ENCODE data around the gene DZIP3. TPM values are rescaled to one million over a fixed set of nuclear protein-coding genes. Genes with fewer than 3 reads are reported as not detected.

DZIP3 gene
- total and polyA plus RNA-seq, 2 of the 13 experiments (the other 11 are each of a cell fraction or from before 2014, with no cell fraction given), result 11.3 to 17.3 TPM

- Histone ChIP-seq H3K4me3 (replicated peaks in 1 of 3; ENCODE audit: insufficient read depth in 1 of 3, low read depth in 2 of 3, low read length in 3 of 3) (no peak overlapping the region), H3K27ac (ENCODE audit: extremely low read length, insufficient read depth, low read length) (no peak overlapping the region), H3K36me3 (replicated peaks in 1 of 2; ENCODE audit: control insufficient read depth in 1 of 2, insufficient read depth in 2 of 2, low read length in 2 of 2) (no peaks in the 10 kb centered on the region), H4K20me1 (ENCODE audit: insufficient read depth, low read length) (no peaks in the 10 kb centered on the region), H3K9me3 (ENCODE audit: low read length) (no peaks in the 10 kb centered on the region), H2AFZ (ENCODE audit: low read length) (no peak overlapping the region), H3K4me2 (ENCODE audit: low read depth, low read length) (no peak overlapping the region), H3K4me1 (ENCODE audit: insufficient read depth, low read length) (no peaks in the 10 kb centered on the region), H3K79me2 (ENCODE audit: insufficient read depth, low read length) (no peaks in the 10 kb centered on the region), H3K9ac (ENCODE audit: insufficient read depth, low read depth, low read length) (no peak overlapping the region), H3K27me3 (ENCODE audit: control insufficient read depth in 1 of 2, insufficient read depth in 2 of 2, low read length in 2 of 2) (no peaks in the 10 kb centered on the region)
- ATAC-seq, result no peak
- DNase-seq (ENCODE audit: low spot score), result no peak
- 100% methylated on average over 1 of the region's 1 CpG for WGBS (ENCODE audit: low lambda C conversion rate)
- BruUV-seq (replicated peaks), result no TSS peak
- no peak for FAIRE-seq
- CTCF ChIA-PET (ENCODE audit: low intra/inter-chr PET ratio, low total read pairs), result no interaction called here
- in situ Hi-C loops (cut with HindIII; ENCODE audit: extremely low pct_ligation_motif_present, low pct_unique_long_range_greater_than_20kb) (loop anchor here (10.0 kb wide), 1 partner anchor 221 kb away; no protein-coding TSS in a partner anchor), intact Hi-C loops (cut with micrococcal nuclease; ENCODE audit: unreplicated experiment) (loop anchor here (5.0 kb wide), 1 partner anchor 153 kb away; no protein-coding TSS in a partner anchor)
- POLR2A ChIA-PET, result no interaction called here
- no peak for TF ChIP-seq SNAPC2 (CRISPR knock-in tag; IDR thresholded peaks at IDR 0.05)
- no peak for TF ChIP-seq ZNF747 (CRISPR knock-in tag; IDR thresholded peaks at IDR 0.05; ENCODE audit: borderline replicate concordance)
These were observed 74.7 kb downstream of the DZIP3 start for GRCh38 chr3:108664266-108664665.

DNA sequence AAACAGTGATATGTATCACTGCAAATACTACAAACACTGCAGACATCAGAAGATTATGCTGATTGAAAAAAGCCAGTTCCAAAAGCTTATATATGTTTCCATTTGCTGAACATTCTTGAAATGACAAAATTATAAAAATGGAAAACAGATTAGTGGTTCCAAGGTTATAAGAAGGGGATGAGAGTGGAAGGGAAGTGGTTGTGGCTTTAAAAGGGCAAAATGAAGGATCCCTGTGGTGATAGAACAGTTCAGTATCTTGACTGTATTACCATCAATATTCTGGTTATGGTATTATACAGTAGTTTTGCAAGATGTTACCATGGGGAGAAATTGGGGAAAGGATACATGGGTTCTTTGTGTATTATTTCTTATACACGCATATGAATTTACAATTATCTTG lies 77.8 kb downstream of the DZIP3 start:
- Histone ChIP-seq H3K4me3 (replicated peaks in 1 of 3; ENCODE audit: insufficient read depth in 1 of 3, low read depth in 2 of 3, low read length in 3 of 3) (no peak overlapping the region), H3K4me1 (ENCODE audit: insufficient read depth, low read length) (no peaks in the 10 kb centered on the region), H3K27ac (ENCODE audit: extremely low read length, insufficient read depth, low read length) (no peak overlapping the region), H3K27me3 (ENCODE audit: control insufficient read depth in 1 of 2, insufficient read depth in 2 of 2, low read length in 2 of 2) (no peaks in the 10 kb centered on the region), H4K20me1 (ENCODE audit: insufficient read depth, low read length) (no peaks in the 10 kb centered on the region), H3K79me2 (ENCODE audit: insufficient read depth, low read length) (no peaks in the 10 kb centered on the region), H2AFZ (ENCODE audit: low read length) (no peak overlapping the region), H3K9me3 (ENCODE audit: low read length) (no peaks in the 10 kb centered on the region), H3K9ac (ENCODE audit: insufficient read depth, low read depth, low read length) (no peak overlapping the region), H3K36me3 (replicated peaks in 1 of 2; ENCODE audit: control insufficient read depth in 1 of 2, insufficient read depth in 2 of 2, low read length in 2 of 2) (0 out of 5 replicates have a peak, but pooled peaks cover 0 to 7% of the 10 kb centered on the region in 2 experiments), H3K4me2 (ENCODE audit: low read depth, low read length) (no peak overlapping the region)
- FAIRE-seq (no peak), ATAC-seq (no peak), DNase-seq (ENCODE audit: low spot score) (no peak)
- CTCF ChIA-PET (ENCODE audit: low intra/inter-chr PET ratio, low total read pairs), result no interaction called here
- in situ Hi-C loops (cut with HindIII; ENCODE audit: extremely low pct_ligation_motif_present, low pct_unique_long_range_greater_than_20kb) (loop anchor here (10.0 kb wide), 1 partner anchor 217 kb away; no protein-coding TSS in a partner anchor), intact Hi-C loops (cut with micrococcal nuclease; ENCODE audit: unreplicated experiment) (no loop called here)
- 0% methylated on average over 1 of the region's 1 CpG for WGBS (ENCODE audit: low lambda C conversion rate)
- BruUV-seq (replicated peaks), result no TSS peak
- TF ChIP-seq TOPORS (CRISPR knock-in tag; IDR thresholded peaks at IDR 0.05) (no peak), TBX2 (CRISPR knock-in tag; IDR thresholded peaks at IDR 0.05; ENCODE audit: borderline replicate concordance) (no peak)
- POLR2A ChIA-PET, result no interaction called here
